Kidney glomerular epithelial cell (primary cell): ENCODE results near the gene PTGES2.
A peak's percentile ranks its signal among the peaks of the same experiment; 100 is the strongest.

Source experiments
- DNase-seq: peaks from one replicate; lab custom pipeline; 2025; lab: John Stamatoyannopoulos, UW

PTGES2 gene

GRCh38 chr9:128127568-128127989, at the start of gene PTGES2:
Gene PTGES2, minus strand, starts transcription at chr9:128127729. Its CDS starts 12 bp downstream, at chr9:128127717.
- DNase-seq = peak; percentile 70

- DNase-seq = no peak
These were observed 48.2 kb upstream of the PTGES2 start for GRCh38 chr9:128175726-128176125.

DNA sequence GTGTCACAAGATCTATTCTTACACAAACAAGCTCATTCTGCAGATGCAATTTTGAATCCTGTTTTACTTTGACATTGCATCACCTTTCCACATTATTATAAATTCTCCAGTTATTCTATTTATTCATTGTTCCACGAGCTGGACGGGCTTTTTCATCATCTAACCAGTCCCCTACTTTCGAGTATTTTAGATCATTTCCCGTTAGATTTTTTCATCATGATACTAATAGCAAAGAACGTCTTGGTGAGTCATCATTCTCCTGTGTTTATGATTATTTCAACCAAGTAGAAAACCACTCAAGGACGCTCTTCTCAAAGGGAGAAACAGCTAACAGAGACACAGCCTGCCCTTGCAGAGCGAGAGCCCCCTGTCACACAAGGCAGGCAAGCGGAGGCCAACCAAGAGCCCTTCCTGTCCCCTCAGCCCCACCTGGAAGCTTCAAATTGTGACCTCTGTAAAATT, 47.6 kb upstream of the PTGES2 start:
- DNase-seq = no peak

DNA sequence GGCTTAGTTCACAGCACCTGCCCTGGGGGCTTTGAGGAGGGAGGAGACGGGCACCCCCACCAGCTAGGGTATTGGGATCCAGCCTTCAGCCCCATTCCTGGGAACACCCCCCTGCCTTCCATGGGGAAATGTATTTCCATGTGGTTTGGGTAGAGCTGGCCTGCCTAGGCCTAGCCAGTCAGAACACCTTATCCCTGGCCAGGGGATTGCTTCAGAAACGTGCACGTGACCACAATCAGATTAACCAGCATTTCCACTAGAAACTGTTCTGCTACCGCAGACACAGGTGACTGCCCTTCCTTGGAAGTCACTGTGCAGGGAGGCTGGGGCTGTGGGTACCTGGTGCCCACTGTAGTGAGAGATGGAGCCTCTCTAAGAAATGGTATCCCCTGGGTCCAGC, 46.5 kb upstream of the PTGES2 start:
- DNase-seq = no peak

- DNase-seq = no peak
These were observed 42.4 kb upstream of the PTGES2 start for GRCh38 chr9:128169925-128170324.

DNA sequence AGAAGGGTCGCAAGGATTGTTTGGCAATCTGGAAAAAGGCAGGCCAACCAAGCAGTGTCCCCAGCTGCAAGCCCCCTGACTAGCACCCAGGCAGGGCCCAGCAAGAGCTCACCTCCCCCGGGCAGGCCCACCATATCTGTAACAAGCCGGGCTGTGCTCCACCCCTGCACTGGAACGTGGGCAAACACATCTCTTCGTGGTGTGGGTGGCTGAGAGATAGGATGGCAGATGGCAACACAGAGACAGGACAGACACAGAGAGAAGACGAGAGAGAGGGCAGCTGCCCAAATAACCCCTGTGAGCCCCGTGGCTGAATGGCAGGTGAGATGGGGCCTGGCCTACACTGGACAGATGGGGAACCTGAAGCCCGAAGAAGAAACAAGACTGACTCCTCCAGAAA, 42.0 kb upstream of the PTGES2 start:
- no peak for DNase-seq

DNA sequence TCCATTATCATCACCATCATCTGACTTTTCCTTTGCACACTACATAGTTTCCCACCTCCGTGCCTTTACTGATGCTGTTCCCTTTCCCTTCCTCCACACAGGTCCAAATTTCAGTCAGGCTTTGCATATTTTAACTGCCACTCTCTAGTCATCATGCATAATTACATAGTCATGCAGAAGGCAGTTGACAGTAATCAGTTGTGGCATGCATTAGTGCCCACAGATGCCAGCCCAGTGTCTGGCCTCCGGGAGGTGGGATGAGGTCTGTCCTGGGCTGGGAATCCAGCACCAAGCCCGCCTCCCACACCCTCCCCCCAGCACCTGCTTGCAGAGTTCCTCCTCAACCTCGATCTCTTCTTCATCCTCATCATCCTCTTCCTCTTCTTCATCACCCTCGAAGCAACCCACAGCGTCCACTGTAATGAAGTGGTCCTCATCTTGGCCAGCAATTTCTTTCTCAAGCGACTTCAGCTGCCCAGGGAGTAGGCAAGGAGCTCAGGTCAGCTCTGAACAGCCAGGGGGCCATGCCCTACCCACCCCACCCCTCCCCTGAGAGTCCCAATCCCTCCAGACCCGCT, 41.3 kb upstream of the PTGES2 start:
- DNase-seq = no peak

DNA sequence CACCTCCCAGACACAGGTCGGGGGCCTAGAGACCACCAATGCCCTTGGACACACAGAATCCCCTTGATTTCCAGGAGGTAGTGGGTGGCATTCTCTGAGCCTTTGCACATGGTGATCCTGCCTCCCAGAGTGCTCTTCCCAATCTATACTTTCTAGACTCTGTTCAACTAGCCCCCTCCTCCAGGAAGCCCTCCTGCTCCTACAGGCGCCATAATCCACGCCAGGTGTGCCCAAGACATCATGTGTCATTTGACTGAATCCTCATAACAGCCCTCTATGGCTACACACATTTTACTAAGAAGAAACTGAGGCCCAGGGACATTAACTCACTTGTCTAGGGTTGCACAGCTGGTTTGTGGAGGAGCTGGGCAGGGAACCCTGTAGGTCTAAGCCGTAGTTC, 39.7 kb upstream of the PTGES2 start:
- DNase-seq = no peak

DNA sequence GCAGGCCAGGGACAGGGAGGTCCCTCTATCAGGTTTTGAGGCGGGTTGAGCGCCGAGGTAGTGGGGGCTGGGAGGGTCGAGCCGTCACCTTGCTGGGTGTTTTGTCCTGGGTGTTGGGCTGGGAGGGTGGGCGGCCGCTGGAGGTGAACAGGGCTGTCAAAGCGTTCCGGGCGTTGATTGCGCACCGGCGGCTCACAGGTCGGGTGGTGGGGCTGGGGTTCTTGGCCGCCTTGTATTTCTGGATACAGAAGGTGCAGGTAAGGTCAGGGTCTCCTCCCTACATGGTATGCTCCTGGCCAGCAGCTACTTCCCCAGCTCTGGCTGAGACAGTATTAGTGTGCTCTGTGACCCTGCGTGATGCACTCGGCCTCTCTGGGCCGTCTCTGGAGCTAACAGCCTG, 38.6 kb upstream of the PTGES2 start:
- DNase-seq = no peak

- DNase-seq = no peak
These were observed 36.9 kb upstream of the PTGES2 start for GRCh38 chr9:128164307-128164885.

GRCh38 chr9:128163523-128164306, 36.2 kb upstream of the PTGES2 start:
- no peak for DNase-seq

DNA sequence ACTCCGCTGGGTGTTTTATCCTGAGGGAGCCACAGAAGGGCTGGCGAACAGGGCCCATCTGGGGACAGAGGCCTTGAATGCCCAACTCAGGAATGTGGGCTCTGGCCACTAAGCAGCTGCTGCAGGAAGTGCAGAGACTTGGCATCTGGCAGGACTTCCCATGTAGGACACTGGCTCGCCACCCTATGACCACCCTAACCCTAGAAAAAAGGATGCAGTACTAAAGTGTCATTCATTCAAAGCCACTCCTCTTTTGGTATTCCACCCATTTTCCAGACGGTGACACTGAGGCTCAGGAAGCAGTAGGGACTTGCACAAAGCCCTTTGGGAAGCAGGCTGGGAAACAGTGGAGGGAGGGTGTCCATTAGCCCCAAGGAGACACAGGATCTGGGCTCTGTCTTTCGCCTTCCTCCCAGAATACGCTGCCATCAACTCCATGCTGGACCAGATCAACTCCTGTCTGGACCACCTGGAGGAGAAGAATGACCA, 35.5 kb upstream of the PTGES2 start:
- DNase-seq = no peak

GRCh38 chr9:128162215-128163026, 34.9 kb upstream of the PTGES2 start:
- no peak for DNase-seq

- DNase-seq = no peak
These were observed 33.8 kb upstream of the PTGES2 start for GRCh38 chr9:128161215-128161902.

GRCh38 chr9:128160603-128160987, 33.1 kb upstream of the PTGES2 start:
- DNase-seq = no peak

DNA sequence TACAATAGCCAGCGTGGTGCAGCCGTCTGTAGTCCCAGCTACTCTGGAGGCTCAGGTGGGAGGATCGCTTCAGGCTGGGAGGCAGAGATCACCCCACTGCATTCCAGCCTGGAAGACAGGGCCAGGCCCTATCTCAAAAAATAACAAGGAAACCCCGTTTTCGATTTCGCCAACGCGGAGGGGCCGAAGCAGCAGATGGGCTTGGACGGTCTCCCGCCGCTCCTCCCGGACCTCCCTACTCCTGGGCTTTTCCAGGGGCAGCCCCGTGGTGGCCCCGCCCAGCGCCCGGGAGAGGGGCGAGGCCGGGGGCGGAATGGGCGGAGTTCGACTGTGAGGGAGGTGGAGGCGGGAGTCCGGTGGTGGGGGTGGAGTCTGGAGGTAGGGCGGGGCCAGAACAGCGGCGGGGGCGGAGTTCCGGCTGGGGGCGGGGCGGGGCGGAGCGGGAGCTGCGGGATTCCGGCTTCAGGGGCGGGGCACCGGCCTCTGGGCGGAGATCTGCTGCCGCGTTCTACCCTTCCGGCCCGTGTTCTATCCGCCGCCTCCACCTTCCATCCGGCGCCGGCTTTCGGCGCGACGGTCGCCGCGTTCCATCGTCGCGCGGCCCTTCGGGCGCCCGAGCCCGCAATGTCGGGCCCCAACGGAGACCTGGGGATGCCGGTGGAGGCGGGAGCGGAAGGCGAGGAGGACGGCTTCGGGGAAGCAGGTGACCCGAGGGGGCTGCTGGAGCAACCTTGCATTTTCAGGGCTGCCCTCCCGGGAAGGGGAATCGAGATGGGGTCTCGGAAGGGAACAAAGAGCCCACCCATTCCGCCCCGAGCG, 32.5 kb upstream of the PTGES2 start, which contains the start of gene BBLN:
TSS of gene BBLN (plus strand) at position 482 of the 819 bp plus-strand sequence. CDS start at position 625, 143 bp downstream.
- DNase-seq = peak; percentile 90

DNA sequence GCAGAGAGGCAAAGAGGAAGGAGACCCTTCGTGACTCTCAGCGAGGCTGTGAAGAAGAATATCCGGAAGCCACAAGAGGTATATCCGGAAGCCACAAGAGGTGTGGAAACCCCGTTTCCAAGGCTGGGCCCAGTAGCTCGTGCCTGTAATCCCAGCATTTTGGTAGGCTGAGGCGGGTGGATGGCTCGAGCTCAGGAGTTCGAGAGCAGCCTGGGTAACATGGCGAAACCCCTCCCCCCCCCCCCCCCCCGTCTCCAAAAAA, 31.9 kb upstream of the PTGES2 start:
- no peak for DNase-seq

GRCh38 chr9:128155736-128156500, 28.4 kb upstream of the PTGES2 start:
- DNase-seq = no peak

DNA sequence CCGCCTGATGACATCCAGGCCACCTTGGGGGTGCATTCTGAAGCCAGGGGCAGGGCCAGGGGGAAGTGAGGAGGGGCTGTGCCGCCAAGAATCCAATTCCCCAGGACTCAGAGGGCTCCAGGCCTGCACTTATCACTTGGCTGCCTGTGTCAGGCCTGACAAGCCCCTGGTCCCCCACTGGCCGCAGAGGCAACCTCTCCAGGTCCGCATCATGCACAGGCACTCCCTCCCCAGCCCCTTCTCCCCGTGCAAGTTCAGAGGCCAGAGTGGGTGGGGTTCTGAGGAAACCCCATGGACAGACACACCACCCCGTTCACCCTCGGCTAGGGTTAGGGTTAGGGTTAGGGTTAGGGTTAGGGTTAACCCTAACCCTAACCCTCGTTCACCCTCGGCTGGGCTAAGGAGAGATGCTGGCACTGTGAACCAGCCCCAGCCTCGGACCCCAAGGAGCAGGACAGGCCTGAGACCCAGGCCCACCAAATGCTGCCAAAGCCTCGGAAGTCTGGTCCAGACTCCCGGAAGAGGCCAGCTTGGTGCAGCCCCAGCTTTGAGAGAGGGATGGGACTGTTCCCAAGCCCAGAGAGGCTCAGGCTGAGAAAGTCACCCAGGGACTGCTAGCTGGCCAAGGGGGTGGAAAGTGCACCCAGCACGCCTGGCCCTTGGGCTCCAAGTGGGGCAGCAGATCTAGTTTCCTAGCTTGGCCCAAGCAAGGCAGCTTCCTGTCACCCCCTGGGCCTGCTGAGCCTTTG, 26.6 kb upstream of the PTGES2 start:
- DNase-seq = no peak
